T-helper 2 cell treated with Interferon-gamma antibody and Interleukin-4, amounts not matched to agents 100 ng/mL and 5 ng/mL, for 36 hours (primary cell): ENCODE data around the gene RCBTB1. TPM values are rescaled to one million over a fixed set of nuclear protein-coding genes. Genes with fewer than 3 reads are reported as not detected.
"Not testable (repeated sequence)": the region's sequence is repeated elsewhere in the genome, so short reads cannot be mapped to it uniquely, and the experiment has no call there.

ENCODE experiments used
- intact Hi-C: fragments of 100-400 bp; cut with micrococcal nuclease; formaldehyde crosslinking; loops from one replicate; pipeline ENCODE4 v1.15.1; 2023
- total RNA-seq: library from RNA; stranded (reverse); gene quantifications from 2 replicates; pipeline ENCODE4 v1.2.3, GENCODE V29; 2022

Gene RCBTB1
- total RNA-seq, 1 donor from 2014 or later: 19.7 TPM

GRCh38 chr13:49606747-49607648 lies 21.6 kb upstream of the RCBTB1 start:
- intact Hi-C loops: loop anchor here (1.0 to 5.0 kb wide), 5 partner anchors 22 to 367 kb away; partner anchors contain the start of genes PHF11 and RCBTB1

DNA sequence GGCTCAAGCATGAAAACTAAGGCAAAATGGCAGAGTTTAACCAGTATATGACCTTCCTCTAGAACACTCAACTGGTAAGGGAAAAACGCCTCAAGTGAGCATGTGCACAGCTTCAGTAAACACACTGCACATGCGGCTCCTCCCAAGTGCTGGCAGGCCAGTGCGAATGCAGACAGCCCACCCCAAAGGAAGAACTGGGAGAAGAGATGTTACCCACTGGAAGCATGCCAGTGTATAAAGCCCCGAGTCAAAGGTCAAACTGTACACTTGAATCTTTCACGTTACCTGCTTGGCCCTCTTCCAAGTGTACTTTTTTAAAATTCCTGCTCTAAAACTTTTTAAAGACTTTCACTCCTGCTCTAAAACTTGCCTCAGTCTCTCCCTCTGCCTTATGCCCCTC lies 19.2 kb upstream of the RCBTB1 start:
- intact Hi-C loops: no loop called here

GRCh38 chr13:49602615-49603014 lies 17.3 kb upstream of the RCBTB1 start:
- intact Hi-C loops: not testable (repeated sequence)

DNA sequence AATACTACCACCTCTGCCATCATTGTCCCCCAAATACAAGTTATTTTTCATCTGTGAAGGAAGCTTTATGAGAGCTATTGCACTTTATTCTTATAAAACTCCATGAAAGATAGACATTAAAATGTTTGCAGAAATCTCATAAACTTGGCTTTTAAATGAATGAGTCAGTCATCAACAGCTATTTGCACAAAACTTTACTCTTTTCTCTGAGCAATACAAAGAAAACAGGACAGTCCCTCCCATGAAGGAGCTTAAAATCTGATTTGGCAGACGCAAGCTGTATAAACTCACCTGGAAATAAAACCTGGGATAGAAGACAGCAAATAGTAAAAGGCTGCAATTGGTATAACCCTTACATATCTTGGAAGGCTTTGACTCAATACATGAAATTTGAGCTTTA lies 16.6 kb upstream of the RCBTB1 start:
- intact Hi-C loops: no loop called here

DNA sequence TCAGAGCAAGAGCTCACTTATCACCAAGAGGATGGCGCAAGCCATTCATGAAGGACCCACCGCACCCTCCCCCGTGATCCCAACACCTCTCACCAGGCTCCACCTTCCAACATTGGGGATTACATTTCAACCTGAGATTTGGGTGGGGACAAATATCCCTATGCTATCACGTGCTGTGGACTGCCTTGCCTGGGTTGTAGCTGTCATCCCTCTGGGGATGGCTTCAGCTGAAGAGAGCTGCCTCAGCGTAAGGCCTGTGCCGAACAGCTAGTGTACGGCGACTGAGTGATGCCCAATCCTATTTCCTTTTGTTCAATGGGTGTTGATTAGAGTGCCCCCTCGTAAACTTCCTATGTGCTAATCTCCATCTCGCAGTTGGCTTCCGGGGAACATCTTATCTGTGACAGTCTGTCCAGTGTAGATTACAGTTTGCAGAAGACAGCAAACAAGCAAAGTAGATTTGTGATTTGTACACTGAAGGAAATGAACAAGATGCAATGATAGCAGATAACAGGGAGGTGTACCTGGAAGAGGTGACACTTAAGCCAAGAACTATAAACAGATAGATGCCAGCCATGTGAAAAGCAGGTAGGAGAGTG lies 11.8 kb upstream of the RCBTB1 start:
- intact Hi-C loops: no loop called here

DNA sequence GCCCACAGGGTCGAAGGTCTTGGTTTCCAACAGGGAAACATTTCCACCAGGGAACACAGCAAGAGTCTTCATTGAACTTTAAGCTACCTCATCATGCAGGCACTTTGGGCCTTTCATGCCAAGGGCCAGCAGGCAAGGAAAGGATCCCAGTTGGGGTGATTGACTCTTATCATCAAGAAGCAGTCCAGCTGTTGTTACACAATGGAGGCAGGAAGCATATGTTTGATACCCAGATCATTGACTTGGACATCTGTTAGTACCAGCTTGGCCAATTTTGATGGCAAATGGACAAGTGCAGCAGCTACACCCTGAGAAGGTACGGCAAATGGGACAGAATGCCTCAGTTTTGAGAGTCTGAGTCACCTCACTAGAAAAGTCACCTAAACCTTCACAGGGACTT lies 10.9 kb upstream of the RCBTB1 start:
- intact Hi-C loops: no loop called here

DNA sequence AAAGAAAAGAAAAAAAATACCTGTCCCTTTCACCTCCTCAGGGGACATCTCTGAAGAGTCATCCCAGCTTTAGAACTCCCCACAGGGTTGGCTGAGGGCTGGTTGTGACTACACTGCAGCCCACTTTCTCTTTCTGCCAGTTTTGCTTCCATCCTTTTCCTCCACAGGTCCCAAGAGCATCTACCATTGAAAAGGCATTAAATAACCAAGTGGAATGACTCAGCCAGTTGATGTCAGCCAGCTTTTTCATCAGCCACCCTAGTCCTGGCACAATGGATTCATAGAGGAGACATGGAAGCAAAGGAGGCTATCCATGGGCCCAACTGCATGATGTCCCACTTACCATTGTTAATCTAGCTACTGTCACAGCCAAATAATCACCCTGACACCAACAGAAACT lies 9.2 kb upstream of the RCBTB1 start:
- intact Hi-C loops: no loop called here

DNA sequence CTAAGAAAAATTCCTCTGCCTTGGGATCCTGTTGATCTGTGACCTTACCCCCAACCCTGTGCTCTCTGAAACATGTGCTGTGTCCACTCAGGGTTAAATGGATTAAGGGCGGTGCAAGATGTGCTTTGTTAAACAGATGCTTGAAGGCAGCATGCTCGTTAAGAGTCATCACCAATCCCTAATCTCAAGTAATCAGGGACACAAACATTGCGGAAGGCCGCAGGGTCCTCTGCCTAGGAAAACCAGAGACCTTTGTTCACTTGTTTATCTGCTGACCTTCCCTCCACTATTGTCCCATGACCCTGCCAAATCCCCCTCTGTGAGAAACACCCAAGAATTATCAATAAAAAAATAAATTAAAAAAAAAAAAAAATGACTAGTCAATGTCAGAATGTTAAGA lies 8.5 kb upstream of the RCBTB1 start:
- intact Hi-C loops: not testable (repeated sequence)

GRCh38 chr13:49590714-49591113 lies 5.4 kb upstream of the RCBTB1 start:
- intact Hi-C loops: not testable (repeated sequence)

DNA sequence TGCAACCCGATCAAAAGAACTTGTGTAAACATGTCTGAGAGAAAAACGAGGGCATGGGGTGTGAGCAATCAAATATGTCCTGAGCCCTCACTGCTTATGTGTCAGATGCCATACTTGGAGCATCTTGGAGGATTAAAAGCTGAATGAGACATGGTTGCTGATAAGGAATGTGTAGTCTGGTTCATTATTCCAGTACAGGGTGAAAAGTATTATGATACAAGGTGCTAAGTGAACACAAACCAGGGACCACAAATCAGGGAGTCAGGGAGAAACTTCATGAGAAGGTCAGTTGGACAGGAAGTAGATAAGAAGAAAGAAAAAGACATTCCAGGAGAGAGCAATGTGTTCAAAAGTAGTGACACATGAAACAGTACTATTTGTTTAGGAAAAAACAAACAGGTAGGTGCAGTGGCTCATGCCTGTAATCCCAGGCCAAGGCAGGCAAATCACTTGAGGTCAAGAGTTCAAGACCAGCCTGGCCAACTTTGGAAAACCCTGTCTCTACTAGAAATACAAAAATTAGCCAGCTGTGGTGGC lies 2.0 kb upstream of the RCBTB1 start:
- intact Hi-C loops: loop anchor here (5.0 to 10.0 kb wide), 2 partner anchors 340 to 613 kb away; partner anchors contain the start of genes CDADC1 and FNDC3A

DNA sequence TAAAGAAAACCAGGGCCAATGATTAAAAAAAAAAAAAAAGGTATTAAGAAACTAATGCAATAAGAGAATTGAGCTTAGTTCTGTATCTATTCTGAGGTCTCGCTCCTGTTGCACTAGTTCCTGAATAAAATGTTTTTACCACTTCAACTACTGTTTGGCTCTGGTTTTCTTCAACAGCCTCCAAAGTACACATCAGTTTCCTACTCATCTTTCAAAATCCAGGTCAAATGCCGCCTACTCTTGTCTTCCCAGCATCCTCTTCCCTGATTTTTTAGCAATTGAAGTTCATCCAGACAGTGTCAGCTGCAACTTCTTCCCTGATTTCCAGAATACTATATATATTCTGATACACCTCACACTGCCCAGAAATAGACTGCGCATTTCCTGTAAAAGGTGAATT lies 1.4 kb upstream of the RCBTB1 start:
- intact Hi-C loops: loop anchor here (5.0 to 10.0 kb wide), 2 partner anchors 339 to 612 kb away; partner anchors contain the start of genes CDADC1 and FNDC3A

DNA sequence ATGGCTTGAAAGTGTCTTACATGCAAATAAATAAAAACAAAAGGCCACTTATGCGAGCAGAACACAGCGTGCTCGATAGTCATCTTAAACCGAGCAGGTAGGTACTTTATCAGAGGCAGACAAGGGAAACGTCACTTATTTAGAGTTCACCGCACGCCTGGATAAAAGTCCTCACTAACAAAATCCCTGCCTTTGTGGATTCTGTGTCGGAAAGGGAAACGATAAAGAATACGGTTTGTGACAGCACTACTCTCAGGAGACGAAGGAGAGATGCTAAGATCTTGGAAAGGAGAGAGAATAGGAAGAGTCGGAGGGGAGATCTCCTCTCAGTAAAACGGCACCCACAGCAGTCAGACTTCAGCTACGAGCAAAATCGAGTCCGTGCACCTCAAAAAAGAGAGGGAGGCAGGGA lies 581 bp downstream of the RCBTB1 start:
- intact Hi-C loops: loop anchor here (1.0 to 10.0 kb wide), 6 partner anchors 22 to 610 kb away; partner anchors contain the start of genes CAB39L, CDADC1, FNDC3A and PHF11

DNA sequence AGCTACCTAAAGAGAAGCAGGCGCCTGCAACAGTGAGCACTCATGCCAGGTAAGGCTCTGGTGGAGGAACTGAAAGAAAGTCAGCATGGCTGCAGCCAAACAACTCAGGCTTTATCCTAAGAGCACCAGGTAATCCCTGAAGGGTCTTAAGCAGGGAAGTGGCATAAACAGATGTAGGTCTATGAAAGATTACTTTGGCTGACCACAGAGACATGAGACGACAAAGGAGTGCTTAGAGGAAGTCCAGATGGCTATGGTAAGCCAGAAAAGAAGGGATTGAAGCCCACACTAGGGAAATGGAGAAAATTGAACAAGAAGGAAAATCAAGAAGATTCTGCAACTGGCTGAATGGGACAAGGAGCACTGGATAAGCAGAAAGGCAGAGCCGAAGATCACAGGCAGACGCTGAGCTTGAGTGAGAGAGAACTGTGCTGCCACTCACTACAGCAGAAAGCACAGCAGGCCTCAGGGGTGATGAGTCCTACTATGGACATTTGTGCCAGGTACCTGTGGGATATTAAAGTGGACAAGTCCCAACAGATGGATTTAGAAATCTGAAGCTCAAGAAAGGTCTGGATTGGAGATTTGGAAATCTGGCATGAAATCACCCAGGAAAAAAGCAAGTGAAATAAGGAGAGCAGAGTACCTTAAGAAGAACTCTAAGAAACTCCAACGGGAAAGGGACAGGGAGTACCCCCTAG lies 4.2 kb downstream of the RCBTB1 start:
- intact Hi-C loops: loop anchor here (10.0 kb wide), 1 partner anchor 606 kb away; the partner anchor contains the start of gene FNDC3A

DNA sequence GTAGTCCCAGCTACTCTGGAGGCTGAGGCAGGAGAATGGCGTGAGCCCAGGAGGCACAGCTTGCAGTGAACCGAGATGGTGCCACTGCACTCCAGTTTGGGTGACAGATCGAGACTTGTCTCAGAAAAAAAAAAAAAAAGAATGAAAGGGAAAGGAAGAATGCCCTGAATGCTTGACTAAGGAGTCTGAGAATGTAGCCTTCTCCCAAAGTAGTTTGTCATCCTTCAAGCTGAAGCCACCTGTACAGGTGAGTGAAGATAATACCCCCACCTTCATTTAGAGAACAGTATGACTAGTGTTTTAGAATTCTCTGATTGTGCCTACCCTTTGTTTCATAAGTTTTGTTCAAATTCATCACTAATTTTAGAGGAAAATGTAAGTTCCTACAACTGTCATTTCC lies 5.9 kb downstream of the RCBTB1 start:
- intact Hi-C loops: no loop called here

GRCh38 chr13:49571299-49572240 lies 13.8 kb downstream of the RCBTB1 start:
- intact Hi-C loops: no loop called here

DNA sequence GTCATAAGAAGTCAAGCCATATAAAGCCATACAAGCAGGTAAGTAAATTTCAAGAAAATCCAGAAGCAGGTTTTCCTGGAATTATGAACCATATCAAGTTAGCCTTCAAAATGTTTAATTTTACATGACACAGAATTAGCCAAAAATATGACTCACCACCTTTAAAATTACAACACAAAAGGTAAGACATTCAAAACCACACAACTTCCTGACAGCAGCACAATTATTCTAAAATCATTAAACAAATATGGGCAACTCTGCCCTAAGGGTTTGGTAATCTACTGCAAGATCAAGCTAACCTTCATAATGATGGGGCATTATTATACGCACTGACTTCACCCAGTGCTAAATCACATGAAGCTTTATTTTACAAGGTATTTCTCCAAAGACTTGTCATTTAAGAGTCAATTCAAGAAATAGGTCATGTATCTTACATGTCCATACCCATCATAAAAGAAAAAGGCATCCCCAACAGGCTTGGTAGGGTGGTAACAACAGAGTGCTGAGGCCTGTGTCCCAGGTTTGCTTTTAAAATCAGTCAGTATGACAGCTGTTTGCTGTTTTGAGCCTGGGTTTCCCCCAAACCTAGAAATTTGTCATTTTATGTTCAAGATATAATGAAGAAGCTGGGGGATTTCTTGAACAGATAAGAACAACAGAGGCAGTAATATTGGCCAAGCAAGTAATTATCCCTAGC lies 15.2 kb downstream of the RCBTB1 start:
- intact Hi-C loops: no loop called here

- intact Hi-C loops: loop anchor here (1.0 kb wide), 1 partner anchor 35 kb away; no protein-coding TSS in a partner anchor
These were observed 17.9 kb downstream of the RCBTB1 start for GRCh38 chr13:49567491-49567890.

GRCh38 chr13:49566461-49566860 lies 18.9 kb downstream of the RCBTB1 start:
- intact Hi-C loops: no loop called here

- intact Hi-C loops: not testable (repeated sequence)
These were observed 19.9 kb downstream of the RCBTB1 start for GRCh38 chr13:49565461-49565860.

DNA sequence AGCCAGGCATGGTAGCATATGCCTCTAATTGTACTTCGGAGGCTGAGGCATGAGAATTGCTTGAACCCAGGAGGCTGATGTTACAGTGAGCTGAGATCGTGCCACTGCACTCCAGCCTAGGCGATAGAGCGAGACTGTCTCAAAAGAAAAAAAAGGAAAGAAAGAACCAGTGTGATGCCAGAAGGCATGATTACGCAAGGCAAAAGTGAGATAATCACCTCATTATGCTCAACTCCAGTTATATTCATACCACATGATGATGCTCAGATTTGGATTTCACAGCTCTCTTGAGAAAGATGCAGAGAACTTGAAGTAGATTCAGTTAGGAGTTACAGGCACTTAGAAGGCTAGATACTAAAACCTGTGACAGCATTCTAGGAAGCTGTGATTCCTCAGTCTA lies 21.8 kb downstream of the RCBTB1 start:
- intact Hi-C loops: no loop called here
